ENCODE measurements around the gene BMPR1A. TPM values are rescaled to one million over a fixed set of nuclear protein-coding genes. Genes with fewer than 3 reads are reported as not detected.

BMPR1A gene
- total and polyA plus RNA-seq, 2 of the 4 experiments (the other 2 are of a cell fraction) = 15.9 to 93.7 TPM

DNA sequence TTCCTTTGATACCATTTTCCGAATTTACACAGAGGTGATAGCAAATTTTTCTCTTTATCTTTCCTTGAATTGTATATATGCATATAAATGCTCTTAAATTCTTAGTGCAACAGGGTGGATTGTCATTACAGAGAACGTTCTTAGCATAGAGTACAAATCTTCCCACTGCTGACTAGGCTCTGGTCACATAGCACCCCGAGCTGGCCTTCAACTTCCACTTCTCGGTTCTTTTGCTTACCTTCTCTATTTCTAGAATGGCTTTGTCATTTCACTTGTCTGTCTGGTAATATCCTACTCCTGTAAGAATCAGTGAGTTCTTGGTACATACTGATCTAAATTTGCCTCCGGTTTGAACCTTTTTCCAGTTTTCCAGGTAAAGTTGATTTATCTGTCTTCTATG, 225.3 kb downstream of the BMPR1A start:
- TF ChIP-seq SMC3 (IDR thresholded peaks at IDR 0.05; ENCODE audit: low read depth, low read length) = no peak
- TF ChIP-seq CHD1 (IDR thresholded peaks at IDR 0.05; ENCODE audit: low read depth, low read length) = no peak
- TF ChIP-seq NFE2L2 (IDR thresholded peaks at IDR 0.05; ENCODE audit: low read depth, low read length) = no peak
- no peak for TF ChIP-seq FOS (IDR thresholded peaks at IDR 0.05; ENCODE audit: low read depth, low read length)
- TF ChIP-seq BHLHE40 (IDR thresholded peaks at IDR 0.05; ENCODE audit: low read depth, low read length) = no peak
- no peak for TF ChIP-seq RAD21 (IDR thresholded peaks at IDR 0.05; ENCODE audit: low read length)
- no peak for TF ChIP-seq MAZ (IDR thresholded peaks at IDR 0.05; ENCODE audit: borderline replicate concordance, low read depth, low read length)
- no peak for TF ChIP-seq CEBPB (IDR thresholded peaks at IDR 0.05; ENCODE audit: low read depth, low read length)
- no peak for TF ChIP-seq POLR2A (IDR thresholded peaks at IDR 0.05; ENCODE audit: low read depth, low read length)
- no peak for TF ChIP-seq RCOR1 (IDR thresholded peaks at IDR 0.05; ENCODE audit: insufficient replicate concordance, low read length)
- TF ChIP-seq USF2 (IDR thresholded peaks at IDR 0.05; ENCODE audit: low read depth, low read length) = no peak
- TF ChIP-seq, protein P1, sequence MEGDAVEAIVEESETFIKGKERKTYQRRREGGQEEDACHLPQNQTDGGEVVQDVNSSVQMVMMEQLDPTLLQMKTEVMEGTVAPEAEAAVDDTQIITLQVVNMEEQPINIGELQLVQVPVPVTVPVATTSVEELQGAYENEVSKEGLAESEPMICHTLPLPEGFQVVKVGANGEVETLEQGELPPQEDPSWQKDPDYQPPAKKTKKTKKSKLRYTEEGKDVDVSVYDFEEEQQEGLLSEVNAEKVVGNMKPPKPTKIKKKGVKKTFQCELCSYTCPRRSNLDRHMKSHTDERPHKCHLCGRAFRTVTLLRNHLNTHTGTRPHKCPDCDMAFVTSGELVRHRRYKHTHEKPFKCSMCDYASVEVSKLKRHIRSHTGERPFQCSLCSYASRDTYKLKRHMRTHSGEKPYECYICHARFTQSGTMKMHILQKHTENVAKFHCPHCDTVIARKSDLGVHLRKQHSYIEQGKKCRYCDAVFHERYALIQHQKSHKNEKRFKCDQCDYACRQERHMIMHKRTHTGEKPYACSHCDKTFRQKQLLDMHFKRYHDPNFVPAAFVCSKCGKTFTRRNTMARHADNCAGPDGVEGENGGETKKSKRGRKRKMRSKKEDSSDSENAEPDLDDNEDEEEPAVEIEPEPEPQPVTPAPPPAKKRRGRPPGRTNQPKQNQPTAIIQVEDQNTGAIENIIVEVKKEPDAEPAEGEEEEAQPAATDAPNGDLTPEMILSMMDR (conservative IDR thresholded peaks at IDR 0.05; ENCODE audit: low read depth, low read length) = no peak
- no peak for TF ChIP-seq ELK1 (IDR thresholded peaks at IDR 0.05; ENCODE audit: borderline replicate concordance, low read depth, low read length)
- TF ChIP-seq RFX5 (IDR thresholded peaks at IDR 0.05; ENCODE audit: low read depth, low read length) = no peak
- no peak for TF ChIP-seq MXI1 (IDR thresholded peaks at IDR 0.05; ENCODE audit: borderline replicate concordance, low read depth, low read length)
- no TSS peak for BruUV-seq (replicated peaks)
- H3K4me2 ChIP-seq (ENCODE audit: low read depth, low read length) = no peak overlapping the region

More for the DNA sequence above, 225.3 kb downstream of the BMPR1A start:
- Histone ChIP-seq H3K4me1 (ENCODE audit: control insufficient read depth, insufficient read depth, low read length) (peaks cover 7% of the 10 kb centered on the region), H4K91ac (ENCODE audit: insufficient read depth, low read depth, low read length) (no peak overlapping the region), H2AFZ (replicated peaks; ENCODE audit: low read length, poor library complexity) (no peak overlapping the region), H2BK15ac (ENCODE audit: low read depth, low read length) (no peak overlapping the region), H4K5ac (ENCODE audit: low read depth, low read length) (no peak overlapping the region), H3K36me3 (ENCODE audit: control insufficient read depth, insufficient read depth, low read length) (no peaks in the 10 kb centered on the region), H2BK120ac (ENCODE audit: low read depth, low read length) (no peak overlapping the region), H2BK5ac (ENCODE audit: low read depth, low read length, poor library complexity, severe bottlenecking) (no peak overlapping the region), H3K27me3 (ENCODE audit: control insufficient read depth, insufficient read depth, low read length) (no peaks in the 10 kb centered on the region), H2BK20ac (ENCODE audit: low read depth, low read length) (no peak overlapping the region), H3K4ac (ENCODE audit: low read depth, low read length) (no peak overlapping the region), H2AK5ac (ENCODE audit: low read depth, low read length) (no peak overlapping the region), H3K23ac (ENCODE audit: low read depth, low read length) (no peak overlapping the region), H4K20me1 (ENCODE audit: insufficient read depth, low read length) (no peaks in the 10 kb centered on the region), H3K9me3 (ENCODE audit: control insufficient read depth, insufficient read depth, low read length) (no peaks in the 10 kb centered on the region), H4K8ac (ENCODE audit: low read depth in 2 of 2, low read length in 2 of 2) (no peak overlapping the region), H3K14ac (replicated peaks; ENCODE audit: low read depth, low read length) (no peak overlapping the region), H3K79me1 (ENCODE audit: low read depth in 1 of 2, low read length in 2 of 2) (no peaks in the 10 kb centered on the region), H3K27ac (ENCODE audit: insufficient read depth, low read length) (no peak overlapping the region), H3K56ac (ENCODE audit: extremely low read depth, insufficient read depth, low read length) (no peak overlapping the region), H3K4me3 (ENCODE audit: insufficient read depth, low read depth, low read length) (no peak overlapping the region), H3K9ac (ENCODE audit: low read depth, low read length) (no peak overlapping the region), H3K9me1 (ENCODE audit: insufficient read depth, low read length) (peaks cover 5% of the 10 kb centered on the region; the same call in 1 of the 2 replicates), H2AK9ac (replicated peaks; ENCODE audit: low read depth, low read length, poor library complexity) (no peak overlapping the region), H3K18ac (ENCODE audit: low read depth, low read length) (no peak overlapping the region)
- intact Hi-C loops (cut with micrococcal nuclease) = no loop called here
- WGBS, 2 experiments (ENCODE audit: extremely low coverage in 2 of 2, insufficient read length in 1 of 2) = 100% methylated on average over 1 of the region's 5 CpGs; no CpG with 5 or more reads in 1 of the 2 experiments
- CTCF ChIA-PET = no interaction called here
- POLR2A ChIA-PET (ENCODE audit: unreplicated experiment) = no interaction called here
- dilution Hi-C loops (cut with HindIII; ENCODE audit: low sequenced_read_pairs, unreplicated experiment) = no loop called here
- in situ Hi-C loops (cut with MboI; ENCODE audit: low sequenced_read_pairs) = no loop called here
- ATAC-seq (ENCODE audit: low read depth) (no peak), DNase-seq (no peak)
